HG02938 (cell line): ENCODE data around the gene LRGUK.

Experiments
- ATAC-seq: cut with Tn5 transposase; IDR thresholded peaks from one replicate; pipeline ENCODE4 v1.9.1; 2021; ENCODE audit warnings: mild to moderate bottlenecking, moderate library complexity; ENCODE audit not compliant: unreplicated experiment

The LRGUK gene

DNA sequence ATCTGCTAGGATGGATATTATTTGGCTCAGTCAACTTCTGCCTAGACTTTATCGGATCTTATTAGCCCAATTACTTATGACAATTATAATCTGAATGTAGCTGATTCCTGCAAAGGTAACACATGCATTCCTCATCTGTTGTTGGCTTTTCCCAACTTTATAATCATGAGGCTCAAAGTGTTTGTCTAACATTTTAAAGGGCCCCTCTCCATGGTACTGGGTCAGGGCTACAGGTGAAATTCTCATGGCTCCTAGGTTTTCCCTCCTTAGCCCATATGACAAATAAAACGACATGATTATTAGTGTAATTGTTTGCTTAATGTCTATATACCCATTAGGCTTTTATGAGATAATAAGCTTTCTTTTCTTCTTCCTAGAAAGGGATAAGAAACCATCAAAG is 4.2 kb upstream of the LRGUK start:
- no peak for ATAC-seq

GRCh38 chr7:134126146-134126545 is 994 bp upstream of the LRGUK start:
- ATAC-seq: no peak

DNA sequence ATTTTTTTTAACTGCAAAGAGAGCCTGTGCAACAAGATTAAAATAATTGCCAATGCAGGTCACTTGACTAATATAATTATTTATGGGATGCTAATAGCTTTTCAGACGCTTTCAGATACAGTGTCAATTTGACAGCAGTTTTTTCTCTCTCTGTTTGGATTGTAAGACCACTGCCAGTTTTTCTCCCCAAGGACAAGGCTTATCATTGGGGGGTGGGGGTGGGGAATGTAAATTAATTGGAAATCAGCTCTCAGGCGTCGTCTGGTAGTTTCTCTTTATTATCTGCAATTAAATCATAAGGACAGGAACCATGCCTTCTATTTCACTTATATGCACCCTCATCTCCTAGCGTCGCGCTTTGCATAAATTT is 559 bp upstream of the LRGUK start:
- ATAC-seq: no peak

- no peak for ATAC-seq
Measured at GRCh38 chr7:134128829-134129228, 1.7 kb downstream of the LRGUK start.

GRCh38 chr7:134129856-134130523 is 2.9 kb downstream of the LRGUK start:
- ATAC-seq: no peak

DNA sequence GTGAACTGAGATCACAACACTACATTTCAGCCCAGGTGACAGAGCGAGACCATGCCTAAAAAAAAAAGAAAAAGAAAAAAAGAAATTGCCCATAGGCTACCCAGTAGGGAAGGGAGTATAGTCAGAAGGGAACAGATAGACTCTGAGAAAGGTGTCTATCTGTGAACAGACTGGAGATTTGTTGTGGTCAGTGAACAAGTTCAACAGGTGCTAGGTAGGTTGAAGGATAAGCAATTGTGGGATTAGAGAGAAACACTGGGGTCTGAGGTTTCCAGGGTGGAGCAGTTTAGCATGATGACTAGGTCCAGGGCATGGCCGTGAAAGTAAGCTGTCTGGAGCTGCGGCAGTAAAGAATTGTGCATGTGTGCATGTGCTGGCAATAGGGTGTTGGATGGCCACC is 6.9 kb downstream of the LRGUK start:
- ATAC-seq: no peak

GRCh38 chr7:134140889-134141867 is 14.0 kb downstream of the LRGUK start:
- ATAC-seq: no peak

GRCh38 chr7:134141868-134142264 is 14.7 kb downstream of the LRGUK start:
- no peak for ATAC-seq

DNA sequence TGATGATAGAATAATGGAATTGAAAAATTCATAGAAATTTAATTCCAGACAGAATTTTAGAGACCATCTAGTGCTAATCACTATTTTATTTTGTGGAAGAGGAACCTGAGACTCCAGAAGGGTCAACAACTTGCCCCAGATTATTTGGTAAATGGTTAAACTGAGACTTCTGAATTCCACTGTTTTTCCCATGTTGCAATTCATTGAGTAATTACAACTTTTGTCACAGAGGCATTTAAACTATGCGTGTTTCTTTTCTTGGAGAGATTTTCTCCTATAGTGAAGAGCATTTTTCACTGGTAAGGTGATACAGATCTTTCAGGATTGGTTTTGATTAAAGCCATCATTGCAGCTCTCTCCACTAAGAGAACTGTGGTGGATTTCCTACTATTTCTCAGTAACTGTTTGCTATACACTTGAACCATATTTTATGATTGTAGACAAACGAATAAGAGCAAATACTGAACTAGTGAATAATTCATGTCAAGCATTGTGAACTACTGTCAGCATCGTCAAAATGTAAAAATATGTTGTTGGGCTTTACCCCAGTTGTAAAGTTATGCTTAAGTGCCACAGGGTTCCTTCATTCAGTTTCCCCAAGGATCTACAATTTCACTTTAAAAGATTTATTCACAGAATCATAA is 26.5 kb downstream of the LRGUK start:
- no peak for ATAC-seq

DNA sequence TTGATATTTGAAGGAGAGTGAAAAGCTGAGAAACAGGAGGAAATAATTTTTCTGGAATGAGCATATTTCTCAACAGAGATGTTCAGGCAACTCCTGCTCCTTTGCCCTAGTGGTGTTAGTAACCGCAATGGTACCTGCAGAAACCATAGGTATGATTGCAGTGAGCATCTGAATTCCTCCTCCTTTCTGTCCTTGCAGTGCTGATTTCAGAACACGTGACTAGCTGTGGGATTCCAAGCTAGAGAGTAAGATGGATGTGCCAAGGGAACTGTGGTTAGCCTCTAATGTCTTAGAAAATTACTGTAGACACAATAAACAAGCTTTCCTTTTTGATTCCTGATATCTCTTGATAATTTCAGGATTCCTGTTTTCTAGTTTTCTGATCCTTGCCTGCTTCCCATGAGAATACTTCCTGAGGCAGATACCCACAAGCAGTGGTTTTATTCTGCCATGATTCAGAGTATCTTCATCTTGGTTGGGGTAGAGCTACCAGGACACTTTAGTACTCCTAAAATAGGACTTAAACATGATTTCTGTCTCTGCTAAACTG is 27.5 kb downstream of the LRGUK start:
- ATAC-seq: no peak

GRCh38 chr7:134155206-134155605 is 28.1 kb downstream of the LRGUK start:
- ATAC-seq: no peak

- ATAC-seq: no peak
Measured at GRCh38 chr7:134155871-134156270, 28.7 kb downstream of the LRGUK start.

DNA sequence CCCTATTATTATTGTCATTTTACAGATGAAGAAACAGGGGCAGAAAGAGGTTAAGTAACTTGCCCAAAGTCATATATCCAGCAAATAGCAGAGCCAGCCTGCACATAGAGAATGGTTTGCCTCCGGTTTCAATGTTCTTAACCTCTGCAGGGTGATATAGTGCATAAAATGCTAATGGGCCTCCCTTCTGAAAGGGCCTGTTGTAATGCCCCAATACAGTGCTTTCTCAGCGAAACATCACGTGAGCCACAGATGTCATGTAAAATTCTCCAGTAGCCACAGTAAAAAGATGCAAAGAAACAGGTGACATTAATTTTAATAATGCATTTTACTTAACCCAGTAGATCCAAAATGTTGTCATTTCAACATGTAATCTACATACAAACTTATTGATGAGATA is 38.1 kb downstream of the LRGUK start:
- no peak for ATAC-seq

- no peak for ATAC-seq
Measured at GRCh38 chr7:134167250-134167649, 40.1 kb downstream of the LRGUK start.

- ATAC-seq: no peak
Measured at GRCh38 chr7:134167841-134168240, 40.7 kb downstream of the LRGUK start.

GRCh38 chr7:134174795-134175261 is 47.7 kb downstream of the LRGUK start:
- peak; percentile 87 for ATAC-seq

- ATAC-seq: no peak
Measured at GRCh38 chr7:134175334-134176036, 48.3 kb downstream of the LRGUK start.

DNA sequence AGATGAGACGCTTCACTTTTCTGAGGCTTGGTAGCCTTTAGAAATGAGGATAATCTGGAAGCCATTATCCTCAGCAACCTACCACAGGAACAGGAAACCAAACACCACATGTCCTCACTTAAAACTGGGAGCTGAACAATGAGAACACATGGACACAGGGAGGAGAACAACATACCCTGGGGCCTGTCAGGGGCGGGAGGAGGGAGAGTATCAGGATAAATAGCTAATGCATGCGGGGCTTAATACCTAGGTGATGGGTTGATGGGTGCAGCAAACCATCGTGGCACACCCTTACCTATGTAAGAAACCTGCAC is 48.9 kb downstream of the LRGUK start:
- ATAC-seq: no peak

DNA sequence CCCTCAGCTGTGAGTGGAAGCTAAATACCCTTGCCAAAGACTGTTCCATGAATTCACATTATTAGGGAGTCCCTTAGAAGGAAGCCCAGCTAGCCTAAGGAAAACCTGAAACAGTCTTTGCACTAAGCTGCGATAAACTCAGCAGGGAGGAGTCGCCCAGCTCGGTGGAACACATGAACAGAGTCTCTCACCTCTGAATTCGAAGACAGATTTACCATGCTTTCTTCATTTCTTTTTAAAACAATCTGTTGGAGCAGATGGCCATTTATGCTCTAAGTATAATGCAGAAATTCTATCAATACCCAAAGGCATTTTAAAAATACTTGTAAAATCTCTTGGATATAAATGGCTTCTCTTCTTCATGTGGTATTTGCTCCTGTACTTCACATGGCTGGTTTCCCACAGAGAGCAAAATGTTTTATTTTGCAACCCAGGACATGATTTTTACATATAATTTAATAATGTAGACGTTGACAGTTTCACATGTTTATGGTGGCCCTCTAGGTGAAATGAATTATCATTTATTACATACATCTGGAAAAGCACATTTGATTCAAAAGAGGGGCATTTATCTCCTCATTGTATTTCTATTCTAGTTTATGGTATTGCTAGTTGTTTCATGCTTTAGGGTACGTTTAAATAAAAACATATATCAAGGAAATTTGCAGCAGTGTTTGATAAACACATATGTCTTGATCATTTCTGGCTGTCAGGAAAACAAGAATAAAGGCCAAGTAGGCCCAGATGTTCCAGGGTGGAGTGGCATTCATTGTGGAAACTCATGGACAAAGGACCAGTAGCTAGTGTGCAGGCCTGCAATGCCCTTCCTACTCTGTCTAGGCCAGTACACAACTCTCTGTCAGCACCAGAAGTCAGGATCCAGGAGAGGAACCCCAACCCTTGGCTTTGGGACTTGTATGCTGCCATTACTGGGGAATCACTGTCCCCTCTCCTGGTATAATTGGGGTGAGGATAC is 52.2 kb downstream of the LRGUK start:
- no peak for ATAC-seq

- ATAC-seq: no peak
Measured at GRCh38 chr7:134180376-134180775, 53.2 kb downstream of the LRGUK start.
